Ascending aorta (tissue), 2 donors: ENCODE data around the gene CHRM4. TPM values are rescaled to one million over a fixed set of nuclear protein-coding genes. Genes with fewer than 3 reads are reported as not detected.
A peak's percentile ranks its signal among the peaks of the same experiment; 100 is the strongest.

Source experiments
- DNase-seq, 2 donors: peaks; one replicate each; pipeline ENCODE4 v3.0.0-alpha.2; 2019; ENCODE audit warnings: low spot score in 2 of 2
- H3K27ac ChIP-seq, 2 donors: fragments of 200-600 bp; sonication (generic); one replicate each; pipeline ENCODE4 v1.5.1; 2016 to 2017; ENCODE audit warnings: mild to moderate bottlenecking in 1 of 2
- H3K27me3 ChIP-seq: fragments of 200-600 bp; sonication (generic); one replicate; pipeline ENCODE4 v1.5.1; 2017
- H3K36me3 ChIP-seq, 2 donors: fragments of 200-600 bp; sonication (generic); one replicate each; pipeline ENCODE4 v1.5.1; 2016
- H3K4me1 ChIP-seq, 2 donors: fragments of 200-600 bp; sonication (generic); one replicate each; pipeline ENCODE4 v1.5.1; 2016 to 2017; ENCODE audit warnings: mild to moderate bottlenecking in 1 of 2
- H3K4me3 ChIP-seq, 2 donors: fragments of 200-600 bp; sonication (generic); one replicate each; pipeline ENCODE4 v1.5.1; 2016 to 2017; ENCODE audit warnings: mild to moderate bottlenecking in 1 of 2
- H3K9me3 ChIP-seq, 2 donors: fragments of 200-600 bp; sonication (generic); one replicate each; pipeline ENCODE4 v1.5.1; 2016
- intact Hi-C: fragments of 100-400 bp; cut with DNase I; formaldehyde crosslinking; loops from one replicate; pipeline ENCODE4 v1.15.1; 2023
- total RNA-seq: library from RNA; depleted of rRNA; stranded (reverse); fragments of >200 nt; gene quantifications from one replicate; pipeline ENCODE4 v1.1.0, GENCODE V29; 2016
- TF ChIP-seq, protein P1 (sequence below), 3 experiments: fragments of 200-600 bp in 2 of 3; fragments of 450-650 bp in 1 of 3; sonication (generic) in 2 of 3; IDR thresholded peaks; one replicate each; pipeline ENCODE4 v1.5.1; 2016 to 2019; ENCODE audit warnings: antibody characterized with exemption in 3 of 3, mild to moderate bottlenecking in 1 of 3, moderate library complexity in 1 of 3

The CHRM4 gene
- total RNA-seq, 1 donor from 2014 or later, result not detected

DNA sequence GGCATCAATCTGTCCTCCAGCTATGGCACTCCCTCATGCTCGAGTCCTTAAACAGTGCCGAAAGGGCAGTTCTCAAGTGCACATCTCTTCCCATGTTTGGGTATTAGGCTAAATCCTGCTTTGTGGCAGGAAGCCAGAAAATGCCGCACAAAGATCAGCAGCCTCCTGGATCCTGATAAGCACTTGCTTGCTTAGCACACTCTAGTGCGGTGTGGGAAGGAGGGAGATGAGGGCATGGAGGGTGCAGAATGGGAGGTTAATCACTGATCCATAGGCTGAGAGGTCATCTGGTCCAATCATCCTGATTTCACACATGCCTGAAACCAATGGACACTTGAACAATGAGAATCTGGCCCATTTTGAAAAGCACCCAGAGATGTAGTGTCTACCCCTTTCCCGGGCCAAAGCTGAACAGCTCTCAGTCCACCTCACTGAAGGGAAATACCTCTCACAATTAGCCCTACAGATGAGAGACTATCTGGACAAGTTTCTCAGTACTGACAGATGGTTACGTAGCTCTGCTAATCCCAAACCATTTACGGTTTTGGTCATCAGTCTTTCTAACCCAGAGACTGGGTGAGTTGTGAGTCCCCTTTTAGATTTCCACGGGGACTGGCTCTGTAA is 29.8 kb upstream of the CHRM4 start:
- no peaks in the 10 kb centered on the region for H3K27me3 ChIP-seq
- H3K4me3 ChIP-seq, result no peak overlapping the region
- intact Hi-C loops, result no loop called here
- no peaks in the 10 kb centered on the region for H3K4me1 ChIP-seq
- no peaks in the 10 kb centered on the region for H3K9me3 ChIP-seq
- DNase-seq, result no peak
- TF ChIP-seq, protein P1, sequence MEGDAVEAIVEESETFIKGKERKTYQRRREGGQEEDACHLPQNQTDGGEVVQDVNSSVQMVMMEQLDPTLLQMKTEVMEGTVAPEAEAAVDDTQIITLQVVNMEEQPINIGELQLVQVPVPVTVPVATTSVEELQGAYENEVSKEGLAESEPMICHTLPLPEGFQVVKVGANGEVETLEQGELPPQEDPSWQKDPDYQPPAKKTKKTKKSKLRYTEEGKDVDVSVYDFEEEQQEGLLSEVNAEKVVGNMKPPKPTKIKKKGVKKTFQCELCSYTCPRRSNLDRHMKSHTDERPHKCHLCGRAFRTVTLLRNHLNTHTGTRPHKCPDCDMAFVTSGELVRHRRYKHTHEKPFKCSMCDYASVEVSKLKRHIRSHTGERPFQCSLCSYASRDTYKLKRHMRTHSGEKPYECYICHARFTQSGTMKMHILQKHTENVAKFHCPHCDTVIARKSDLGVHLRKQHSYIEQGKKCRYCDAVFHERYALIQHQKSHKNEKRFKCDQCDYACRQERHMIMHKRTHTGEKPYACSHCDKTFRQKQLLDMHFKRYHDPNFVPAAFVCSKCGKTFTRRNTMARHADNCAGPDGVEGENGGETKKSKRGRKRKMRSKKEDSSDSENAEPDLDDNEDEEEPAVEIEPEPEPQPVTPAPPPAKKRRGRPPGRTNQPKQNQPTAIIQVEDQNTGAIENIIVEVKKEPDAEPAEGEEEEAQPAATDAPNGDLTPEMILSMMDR (IDR thresholded peaks at IDR 0.05), result no peak
- no peak overlapping the region for H3K27ac ChIP-seq
- peaks cover 25 to 29% of the 10 kb centered on the region in 2 donors for H3K36me3 ChIP-seq

DNA sequence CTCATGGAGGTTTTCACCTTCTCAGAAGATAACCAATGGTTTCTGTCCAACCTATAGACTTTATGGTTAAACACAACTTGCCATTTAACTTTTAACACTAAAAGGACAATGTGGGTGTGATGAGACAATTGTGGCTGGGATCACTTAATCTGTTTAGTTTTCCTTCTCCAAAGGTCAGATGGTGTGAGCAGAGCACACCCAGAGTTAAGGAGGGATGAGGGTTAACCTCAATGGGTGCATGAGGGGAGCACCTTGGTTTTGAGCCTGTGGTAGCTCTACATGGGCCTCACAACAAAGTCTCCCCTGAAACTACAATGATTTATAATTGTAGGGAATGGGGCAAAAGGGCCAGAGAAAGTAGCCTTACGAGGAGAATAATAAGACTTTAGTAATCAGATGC is 28.9 kb upstream of the CHRM4 start:
- Histone ChIP-seq H3K4me3 (no peak overlapping the region), H3K36me3 (peaks cover 33 to 38% of the 10 kb centered on the region in 2 donors), H3K27ac (no peak overlapping the region), H3K9me3 (no peaks in the 10 kb centered on the region), H3K4me1 (no peaks in the 10 kb centered on the region), H3K27me3 (no peaks in the 10 kb centered on the region)
- DNase-seq, result no peak
- intact Hi-C loops, result no loop called here
- TF ChIP-seq, protein P1 (IDR thresholded peaks at IDR 0.05), result no peak

DNA sequence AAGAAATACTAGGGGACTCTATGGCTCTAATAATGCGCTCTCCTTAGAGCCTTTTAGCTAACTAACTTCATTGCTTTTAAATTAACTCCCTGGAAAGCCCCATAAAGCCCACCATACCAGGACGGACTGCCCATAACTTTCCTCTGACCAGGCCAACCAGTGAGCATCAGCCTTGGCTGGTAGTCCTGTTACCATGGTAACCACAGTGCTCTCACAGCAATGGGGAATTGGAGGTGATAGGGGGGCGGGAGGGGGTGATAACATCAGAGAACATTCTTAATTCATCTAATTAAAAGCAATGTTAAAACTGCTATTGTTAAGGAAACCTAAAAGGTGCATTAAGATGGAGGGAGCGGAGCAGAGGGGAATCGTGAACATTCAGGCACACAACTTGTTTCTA is 27.2 kb upstream of the CHRM4 start:
- TF ChIP-seq, protein P1 (IDR thresholded peaks at IDR 0.05), result no peak
- Histone ChIP-seq H3K9me3 (no peaks in the 10 kb centered on the region), H3K4me3 (no peak overlapping the region), H3K4me1 (no peaks in the 10 kb centered on the region), H3K27me3 (no peaks in the 10 kb centered on the region), H3K27ac (no peak overlapping the region), H3K36me3 (peaks cover 49 to 55% of the 10 kb centered on the region in 2 donors)
- intact Hi-C loops, result no loop called here
- DNase-seq, result no peak

DNA sequence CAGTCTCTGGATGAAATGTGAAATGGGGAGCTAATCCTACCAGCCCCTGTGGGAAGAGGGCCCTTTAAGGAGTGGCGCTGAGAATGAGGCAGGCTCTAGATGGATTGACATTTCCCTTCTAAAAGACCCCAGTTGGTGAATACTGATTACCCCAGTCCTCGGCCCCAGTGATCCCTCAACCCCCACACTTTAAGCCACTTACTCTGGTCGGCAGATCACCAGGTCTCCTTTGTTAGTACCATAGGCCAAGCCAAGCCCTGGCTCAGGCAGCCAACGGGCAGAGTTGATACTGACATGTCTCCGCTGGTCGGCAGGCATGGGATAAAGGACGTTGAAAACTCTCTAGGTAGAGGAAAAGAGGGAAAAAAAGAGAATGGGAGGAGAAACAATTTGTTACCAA is 26.1 kb upstream of the CHRM4 start:
- H3K36me3 ChIP-seq, result peaks cover 51 to 62% of the 10 kb centered on the region in 2 donors
- no peaks in the 10 kb centered on the region for H3K4me1 ChIP-seq
- peak in 1 of 2 donors; percentile 40 for DNase-seq
- TF ChIP-seq, protein P1 (IDR thresholded peaks at IDR 0.05), result no peak
- H3K27me3 ChIP-seq, result no peaks in the 10 kb centered on the region
- H3K4me3 ChIP-seq, result no peak overlapping the region
- intact Hi-C loops, result no loop called here
- no peaks in the 10 kb centered on the region for H3K9me3 ChIP-seq
- no peak overlapping the region for H3K27ac ChIP-seq

DNA sequence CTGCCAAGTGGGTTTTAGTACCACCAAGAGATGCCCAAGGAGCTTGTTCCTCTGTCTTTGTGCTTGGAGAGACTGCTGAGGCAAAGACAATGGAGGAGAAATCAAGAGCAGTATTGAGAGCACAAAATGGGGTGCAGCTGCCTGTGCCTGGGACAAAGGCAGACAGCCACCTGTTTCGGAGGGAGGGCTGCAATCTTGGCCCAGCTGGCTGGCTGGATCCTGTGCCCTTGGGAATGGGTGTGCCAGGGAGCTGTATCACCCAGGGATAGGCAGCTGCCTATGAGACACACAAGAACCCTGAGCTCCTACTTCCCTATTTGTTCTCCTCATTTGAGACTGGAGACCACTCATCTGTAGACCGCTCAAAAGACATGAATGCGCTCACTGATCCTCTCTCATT is 23.3 kb upstream of the CHRM4 start:
- no peaks in the 10 kb centered on the region for H3K27me3 ChIP-seq
- H3K36me3 ChIP-seq, result peaks cover 45 to 51% of the 10 kb centered on the region in 2 donors
- no peak overlapping the region for H3K27ac ChIP-seq
- peak in 1 of 2 donors; percentile 15 for DNase-seq
- TF ChIP-seq, protein P1 (IDR thresholded peaks at IDR 0.05), result no peak
- no peak overlapping the region for H3K4me3 ChIP-seq
- H3K9me3 ChIP-seq, result no peaks in the 10 kb centered on the region
- intact Hi-C loops, result no loop called here
- H3K4me1 ChIP-seq, result no peaks in the 10 kb centered on the region

DNA sequence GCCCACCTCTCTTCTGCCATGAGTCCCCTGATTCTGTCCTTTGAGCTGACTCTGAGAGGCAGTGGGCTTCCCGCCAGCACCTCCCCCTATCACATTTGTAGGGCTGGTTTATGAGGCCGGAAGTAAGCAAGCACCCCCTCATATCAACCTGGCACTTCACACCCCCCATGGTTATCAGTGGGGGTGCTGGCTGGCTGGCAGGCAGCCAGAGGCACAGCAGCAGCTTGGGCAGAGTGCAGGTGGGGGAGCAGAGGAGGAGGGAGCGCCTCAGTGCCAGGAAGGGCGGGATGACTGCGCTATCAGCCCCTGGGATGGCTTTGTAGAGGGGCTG is 22.9 kb upstream of the CHRM4 start:
- Histone ChIP-seq H3K4me1 (no peaks in the 10 kb centered on the region), H3K27me3 (no peaks in the 10 kb centered on the region), H3K9me3 (no peaks in the 10 kb centered on the region), H3K27ac (no peak overlapping the region), H3K4me3 (no peak overlapping the region), H3K36me3 (peaks cover 49 to 55% of the 10 kb centered on the region in 2 donors)
- TF ChIP-seq, protein P1 (IDR thresholded peaks at IDR 0.05), result no peak
- intact Hi-C loops, result no loop called here
- no peak for DNase-seq
